GM21737 (cell line): ENCODE results near the gene IGF2BP1.
"Not testable (repeated sequence)": the region's sequence is repeated elsewhere in the genome, so short reads cannot be mapped to it uniquely, and the experiment has no call there.

Experiments used
- ATAC-seq: cut with Tn5 transposase; IDR thresholded peaks from one replicate; pipeline ENCODE4 v1.9.1; 2021; ENCODE audit warnings: mild to moderate bottlenecking, moderate library complexity; ENCODE audit not compliant: unreplicated experiment

The IGF2BP1 gene

GRCh38 chr17:48995304-48995973, 1.7 kb upstream of the IGF2BP1 start:
- ATAC-seq: no peak

GRCh38 chr17:48995974-48996721, 1.0 kb upstream of the IGF2BP1 start:
- no peak for ATAC-seq

DNA sequence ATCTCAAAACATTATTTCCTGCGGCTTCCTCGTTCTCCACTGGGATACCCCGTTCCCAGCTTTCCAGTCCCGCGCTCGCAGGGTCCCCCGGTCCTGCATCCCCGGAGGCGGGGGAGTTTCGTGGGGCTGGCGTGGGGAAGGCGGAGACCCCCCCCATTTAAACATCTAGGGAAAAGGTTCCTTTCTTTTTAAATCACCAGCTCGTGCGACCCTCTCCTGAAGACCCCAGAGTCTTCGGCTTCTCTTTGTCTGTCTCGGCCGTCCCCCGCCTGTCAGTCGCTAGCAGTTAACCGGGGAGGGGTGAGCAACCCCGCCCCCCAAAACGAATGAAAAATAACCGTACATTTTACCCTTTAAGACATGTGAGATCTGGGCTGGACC, 473 bp upstream of the IGF2BP1 start:
- ATAC-seq: no peak

GRCh38 chr17:48997827-48998586, 822 bp downstream of the IGF2BP1 start:
- no peak for ATAC-seq

- ATAC-seq: no peak
Measured at GRCh38 chr17:48998587-48999440, 1.6 kb downstream of the IGF2BP1 start.

GRCh38 chr17:49000943-49001342, 3.8 kb downstream of the IGF2BP1 start:
- ATAC-seq: no peak

DNA sequence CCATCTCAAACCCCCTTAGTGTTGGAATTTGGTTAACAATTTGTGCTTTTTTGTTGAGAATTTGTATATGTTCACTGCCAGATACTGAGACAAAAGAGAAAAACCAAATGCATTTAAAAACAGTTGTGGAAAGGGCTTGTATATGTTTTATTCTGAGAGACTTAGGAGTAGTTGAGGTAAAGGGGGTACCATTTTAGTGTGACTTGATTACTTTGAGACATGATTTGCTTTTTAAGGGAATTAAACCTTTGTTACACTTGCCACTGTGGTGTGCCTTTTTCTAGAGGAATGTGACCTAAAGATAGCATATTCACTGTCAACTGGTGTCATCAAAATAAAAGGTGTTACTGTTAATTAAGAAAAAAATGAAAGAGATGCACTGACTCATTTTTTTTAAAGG, 4.5 kb downstream of the IGF2BP1 start:
- no peak for ATAC-seq

DNA sequence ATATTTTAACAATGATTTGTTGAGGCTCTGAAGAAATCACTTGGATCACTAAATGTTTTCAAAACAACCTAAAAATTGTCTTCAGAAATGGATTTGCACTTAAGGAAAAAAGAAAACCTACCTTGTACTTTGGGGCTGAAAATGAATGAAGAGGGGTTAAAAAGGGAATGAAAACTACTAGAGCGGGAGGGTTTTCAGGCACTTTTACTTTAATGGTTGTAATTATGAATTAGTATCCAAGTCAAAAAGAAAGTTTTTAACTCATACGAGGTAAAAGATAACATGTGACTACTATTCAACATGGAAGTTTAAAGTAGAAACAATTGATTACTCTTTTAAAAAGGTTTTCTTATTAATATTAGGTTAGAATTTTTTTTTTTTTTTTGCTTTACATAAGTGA, 5.1 kb downstream of the IGF2BP1 start:
- ATAC-seq: no peak

DNA sequence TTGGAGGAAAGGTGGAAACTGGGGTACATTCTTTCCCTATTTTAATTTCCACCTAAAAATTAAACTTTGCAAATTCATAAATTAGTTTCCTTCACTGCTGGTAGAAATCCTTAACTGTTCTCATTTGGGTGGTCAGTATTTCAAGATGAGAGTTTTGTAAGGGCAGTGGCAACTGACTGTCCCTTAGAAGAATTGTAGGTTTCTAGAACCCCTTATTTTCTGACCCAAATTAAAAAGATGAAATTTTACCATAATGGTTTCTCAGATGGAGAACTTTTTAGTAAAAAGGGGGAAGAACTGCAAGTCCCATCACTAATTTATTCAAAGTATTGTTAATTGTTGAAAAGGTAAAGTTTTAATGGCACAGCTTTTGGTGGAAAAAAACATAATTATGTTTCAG, 5.6 kb downstream of the IGF2BP1 start:
- no peak for ATAC-seq

- no peak for ATAC-seq
Measured at GRCh38 chr17:49003557-49004511, 6.6 kb downstream of the IGF2BP1 start.

- no peak for ATAC-seq
Measured at GRCh38 chr17:49005140-49005539, 8.0 kb downstream of the IGF2BP1 start.

DNA sequence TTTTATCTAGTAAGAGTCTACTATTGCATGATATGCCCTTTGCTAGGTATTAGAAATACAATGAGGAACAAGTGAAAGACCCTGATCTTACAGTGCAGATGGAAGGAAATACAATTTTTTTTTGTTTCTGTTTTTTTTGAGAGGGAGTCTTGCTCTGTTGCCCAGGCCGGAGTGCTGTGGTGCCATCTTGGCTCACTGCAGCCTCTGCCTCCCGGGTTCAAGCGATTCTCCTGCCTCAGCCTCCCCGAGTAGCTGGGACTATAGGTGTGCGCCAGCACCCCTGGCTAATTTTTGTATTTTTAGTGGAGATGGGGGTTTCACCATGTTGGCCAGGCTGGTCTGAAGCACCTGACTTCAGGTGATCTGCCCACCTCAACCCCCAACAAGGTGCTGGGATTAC, 11.7 kb downstream of the IGF2BP1 start:
- ATAC-seq: not testable (repeated sequence)

DNA sequence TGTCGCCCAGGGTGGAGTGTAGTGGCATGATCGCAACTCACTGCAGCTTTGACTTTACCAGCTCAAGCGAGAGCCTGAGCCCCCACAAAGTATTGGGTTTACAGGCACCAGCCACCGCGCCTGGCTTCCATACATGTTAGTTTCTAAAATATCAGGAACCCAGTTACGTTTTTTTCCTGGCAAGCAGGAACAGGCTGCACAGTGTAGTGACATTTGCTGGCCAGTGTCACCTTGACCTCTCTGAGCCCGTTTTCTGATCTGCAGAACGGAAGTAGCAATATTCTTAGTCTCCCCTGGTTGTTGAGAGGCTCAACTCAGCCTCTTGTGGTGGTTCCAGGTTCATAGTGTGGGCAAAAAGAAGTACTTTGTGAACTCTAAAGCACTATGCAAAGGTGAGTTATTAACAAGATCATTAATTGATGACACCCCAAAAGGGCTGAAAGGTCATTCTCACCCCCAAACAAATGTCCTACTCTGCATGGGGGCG, 15.6 kb downstream of the IGF2BP1 start:
- ATAC-seq: no peak

- no peak for ATAC-seq
Measured at GRCh38 chr17:49013311-49014213, 16.4 kb downstream of the IGF2BP1 start.

DNA sequence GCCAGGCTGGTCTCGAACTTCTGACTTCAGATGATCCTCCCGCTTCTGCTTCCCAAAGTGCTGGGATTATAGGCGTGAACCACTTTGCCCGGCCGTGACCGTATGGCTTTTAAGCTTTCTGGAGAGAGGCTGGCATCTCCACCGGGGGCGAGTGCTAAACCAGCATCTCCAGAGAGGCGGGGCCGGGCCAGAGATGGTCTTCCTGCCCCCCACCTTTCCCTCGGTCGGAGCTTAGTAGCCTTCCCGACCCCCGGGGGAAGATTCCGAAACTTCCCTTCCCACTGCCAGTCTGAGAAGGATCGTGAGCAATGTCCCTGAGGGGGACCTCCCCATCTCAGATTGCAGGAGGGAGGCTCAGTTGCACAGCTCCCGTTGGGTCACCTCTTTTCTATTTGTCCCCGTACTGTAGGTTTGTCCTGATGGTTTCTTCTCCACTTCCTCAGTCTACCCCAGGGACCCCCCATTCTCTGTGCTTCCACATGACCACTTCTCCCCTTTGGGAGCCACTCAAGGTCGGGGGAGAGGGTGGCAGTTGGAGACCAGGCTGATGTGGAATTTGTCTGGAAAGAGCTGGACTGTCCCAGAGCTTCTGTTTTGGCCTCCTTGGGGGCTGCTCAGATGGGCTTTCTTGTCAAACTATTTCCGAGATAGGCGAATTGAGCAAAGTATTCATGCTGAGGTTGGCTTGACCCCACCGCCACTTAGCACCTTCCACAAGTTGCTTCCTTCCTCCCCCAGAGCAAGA, 18.2 kb downstream of the IGF2BP1 start:
- ATAC-seq: no peak

- ATAC-seq: no peak
Measured at GRCh38 chr17:49015924-49016774, 19.0 kb downstream of the IGF2BP1 start.
